Measurements from ENCODE around the gene MAPK8. TPM values are rescaled to one million over a fixed set of nuclear protein-coding genes. Genes with fewer than 3 reads are reported as not detected.

MAPK8 gene
- total and polyA plus RNA-seq, 10 donors, result 5.2 to 61.4 (median 37.4) TPM

DNA sequence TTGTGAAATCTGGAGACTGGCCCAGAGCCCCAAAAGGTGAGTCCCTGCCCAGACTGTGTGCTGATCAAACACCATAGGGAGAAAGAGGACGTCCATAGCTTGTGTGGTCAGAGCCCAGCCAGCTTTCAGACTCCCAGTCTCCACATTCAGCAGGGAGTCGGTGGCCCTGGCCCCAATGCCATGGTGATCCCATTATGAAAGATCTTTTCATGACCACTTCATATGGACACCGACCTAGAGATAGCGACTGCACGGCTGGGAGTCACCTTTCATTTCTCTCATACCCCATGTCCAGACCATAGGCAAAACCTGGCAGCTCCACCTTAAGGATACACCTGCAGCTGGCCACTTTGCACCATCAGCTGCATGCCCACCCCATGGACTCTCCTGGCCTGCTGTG lies 172.0 kb downstream of the MAPK8 start:
- H3K4me3 ChIP-seq, result no peak overlapping the region
- no peak for TF ChIP-seq POLR2AphosphoS5 (IDR thresholded peaks at IDR 0.05)
- TF ChIP-seq POLR2A (IDR thresholded peaks at IDR 0.05), result no peak
- TF ChIP-seq, protein P1, sequence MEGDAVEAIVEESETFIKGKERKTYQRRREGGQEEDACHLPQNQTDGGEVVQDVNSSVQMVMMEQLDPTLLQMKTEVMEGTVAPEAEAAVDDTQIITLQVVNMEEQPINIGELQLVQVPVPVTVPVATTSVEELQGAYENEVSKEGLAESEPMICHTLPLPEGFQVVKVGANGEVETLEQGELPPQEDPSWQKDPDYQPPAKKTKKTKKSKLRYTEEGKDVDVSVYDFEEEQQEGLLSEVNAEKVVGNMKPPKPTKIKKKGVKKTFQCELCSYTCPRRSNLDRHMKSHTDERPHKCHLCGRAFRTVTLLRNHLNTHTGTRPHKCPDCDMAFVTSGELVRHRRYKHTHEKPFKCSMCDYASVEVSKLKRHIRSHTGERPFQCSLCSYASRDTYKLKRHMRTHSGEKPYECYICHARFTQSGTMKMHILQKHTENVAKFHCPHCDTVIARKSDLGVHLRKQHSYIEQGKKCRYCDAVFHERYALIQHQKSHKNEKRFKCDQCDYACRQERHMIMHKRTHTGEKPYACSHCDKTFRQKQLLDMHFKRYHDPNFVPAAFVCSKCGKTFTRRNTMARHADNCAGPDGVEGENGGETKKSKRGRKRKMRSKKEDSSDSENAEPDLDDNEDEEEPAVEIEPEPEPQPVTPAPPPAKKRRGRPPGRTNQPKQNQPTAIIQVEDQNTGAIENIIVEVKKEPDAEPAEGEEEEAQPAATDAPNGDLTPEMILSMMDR (IDR thresholded peaks at IDR 0.05 in 8 of 11, conservative IDR thresholded peaks at IDR 0.05 in 3 of 11), result no peak
- intact Hi-C loops (cut with DNase I; ENCODE audit: low total_unique reads), result no loop called here
- H3K4me1 ChIP-seq, result no peaks in the 10 kb centered on the region
- H3K27me3 ChIP-seq (replicated peaks in 1 of 7), result peaks cover 0 to 25% (median 0%) of the 10 kb centered on the region in 7 donors
- H3K36me3 ChIP-seq, result no peaks in the 10 kb centered on the region
- DNase-seq, result no peak
- 87 to 98% (median 90%) methylated on average over 5 of the region's 5 CpGs for WGBS, 5 donors
- no peak overlapping the region for H3K27ac ChIP-seq
- H3K9me3 ChIP-seq, result no peaks in the 10 kb centered on the region

DNA sequence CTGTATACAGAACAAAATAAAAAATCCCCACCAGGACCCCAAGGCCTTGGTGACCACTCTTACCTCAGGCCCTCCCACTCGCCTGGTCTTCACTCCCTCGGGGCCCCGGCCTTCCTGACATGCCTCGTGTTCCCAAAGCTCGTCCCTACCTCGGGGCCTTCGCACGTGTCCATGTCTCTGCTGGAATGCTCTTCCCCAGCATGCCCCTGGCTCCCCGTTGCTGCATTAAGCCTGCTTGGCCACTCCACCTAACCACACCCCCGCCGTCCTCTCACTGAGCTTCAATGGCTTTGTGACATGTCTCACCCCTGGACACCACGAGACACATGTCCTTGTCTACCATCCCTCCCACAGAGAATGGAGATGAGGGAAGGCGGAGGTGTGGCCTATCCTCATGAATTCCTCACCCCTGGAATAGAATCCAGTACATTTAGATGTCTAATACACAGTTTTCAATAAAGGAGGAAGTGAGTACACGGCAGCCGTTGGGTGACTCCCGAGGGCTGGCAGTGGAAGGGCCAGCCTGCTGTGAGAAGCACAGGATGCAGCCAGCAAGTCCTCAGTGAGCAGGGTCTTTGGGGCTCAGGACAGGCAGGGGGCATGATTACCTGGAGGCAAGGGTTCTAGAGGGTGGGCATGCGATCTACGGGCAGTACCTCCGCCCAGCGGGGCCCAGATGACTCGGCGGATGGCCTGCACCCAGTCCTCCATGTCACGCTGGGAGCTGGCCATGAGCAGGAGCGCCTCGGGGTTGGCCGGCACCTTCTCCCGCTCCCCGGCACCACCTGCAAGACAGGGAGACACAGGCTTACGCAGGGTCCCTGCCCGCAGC lies 172.7 kb downstream of the MAPK8 start:
- TF ChIP-seq POLR2A (IDR thresholded peaks at IDR 0.05), result no peak
- no peak for TF ChIP-seq POLR2AphosphoS5 (IDR thresholded peaks at IDR 0.05)
- TF ChIP-seq, protein P1 (IDR thresholded peaks at IDR 0.05 in 8 of 11, conservative IDR thresholded peaks at IDR 0.05 in 3 of 11), result no peak
- DNase-seq, result peak; percentile 61
- Histone ChIP-seq H3K4me1 (no peaks in the 10 kb centered on the region), H3K27ac (no peak overlapping the region), H3K36me3 (no peaks in the 10 kb centered on the region), H3K9me3 (no peaks in the 10 kb centered on the region), H3K4me3 (no peak overlapping the region), H3K27me3 (replicated peaks in 1 of 7) (peaks cover 0 to 25% (median 0%) of the 10 kb centered on the region in 7 donors)
- intact Hi-C loops (cut with DNase I; ENCODE audit: low total_unique reads), result no loop called here
- 74 to 85% (median 77%) methylated on average over 25 to 30 of the region's 30 CpGs for WGBS, 5 donors

DNA sequence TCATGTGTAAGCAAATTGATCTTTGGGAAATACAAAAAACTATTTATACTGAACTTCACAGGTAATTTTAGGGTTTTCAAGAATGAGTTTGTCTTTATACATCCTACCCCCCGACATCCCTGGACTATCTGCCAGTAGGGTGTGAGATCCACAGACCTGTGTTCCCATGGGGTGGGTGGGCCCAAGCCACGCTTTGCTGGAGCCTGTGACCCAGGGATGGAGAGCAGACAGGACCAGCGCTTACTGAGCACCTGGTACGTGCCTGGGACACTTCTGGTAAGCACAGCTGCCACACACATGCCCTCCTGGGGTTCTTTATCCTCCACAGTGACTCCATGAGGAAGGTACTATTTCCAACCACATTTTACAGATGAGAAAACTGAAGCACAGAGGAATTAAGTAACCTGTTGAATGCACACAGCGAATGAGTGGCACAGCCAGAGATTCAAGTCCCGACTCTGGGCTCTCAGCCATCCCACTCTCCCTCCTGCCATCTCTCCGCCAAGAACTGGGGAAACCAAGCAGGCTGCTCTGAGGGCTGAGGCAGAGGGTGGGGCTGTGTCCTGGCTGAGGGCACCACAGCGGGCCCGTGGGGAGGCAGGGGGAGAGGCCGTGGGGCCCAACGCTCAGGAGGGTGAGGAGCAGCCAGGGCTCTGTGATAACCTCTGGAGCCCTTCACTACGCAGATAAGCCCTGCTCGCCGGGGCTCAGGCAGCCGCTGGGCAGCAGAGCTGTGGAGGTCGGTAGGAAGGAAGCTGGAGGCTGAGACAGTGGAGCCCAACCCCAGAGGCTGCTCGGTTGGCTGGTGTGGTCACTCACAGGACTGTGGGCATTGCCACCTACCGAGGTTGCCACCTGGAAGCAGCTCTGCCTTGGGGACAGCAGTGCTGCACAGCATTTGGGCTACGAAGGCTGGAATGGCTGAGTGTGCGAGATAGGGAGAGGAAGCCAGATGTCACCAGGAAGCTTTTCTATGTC lies 174.2 kb downstream of the MAPK8 start:
- H3K9me3 ChIP-seq, result no peaks in the 10 kb centered on the region
- no peaks in the 10 kb centered on the region for H3K4me1 ChIP-seq
- H3K36me3 ChIP-seq, result no peaks in the 10 kb centered on the region
- 39 to 55% (median 50%) methylated on average over 16 to 20 of the region's 20 CpGs for WGBS, 5 donors
- intact Hi-C loops (cut with DNase I; ENCODE audit: low total_unique reads), result no loop called here
- H3K4me3 ChIP-seq, result no peak overlapping the region
- TF ChIP-seq POLR2A (IDR thresholded peaks at IDR 0.05) (no peak), POLR2AphosphoS5 (IDR thresholded peaks at IDR 0.05) (no peak)
- TF ChIP-seq, protein P1 (IDR thresholded peaks at IDR 0.05 in 8 of 11, conservative IDR thresholded peaks at IDR 0.05 in 3 of 11), result no peak
- no peak overlapping the region for H3K27ac ChIP-seq
- peaks cover 0 to 25% (median 0%) of the 10 kb centered on the region in 7 donors for H3K27me3 ChIP-seq (replicated peaks in 1 of 7)
- DNase-seq, result peak; percentile 67
